Retinal pigment epithelial cell (primary cell): ENCODE results near the gene SEL1L2.

Experiments
- DNase-seq: peaks from one replicate; pipeline ENCODE4 v3.0.0-alpha.2; 2010; ENCODE audit warnings: low read depth
- H3K4me3 ChIP-seq: 2 replicates; pipeline ENCODE4 v1.5.1; 2011; ENCODE audit warnings: mild to moderate bottlenecking, low read length, control low read depth, moderate library complexity
- CTCF ChIP-seq: conservative IDR thresholded peaks from 2 replicates; pipeline ENCODE4 v1.5.1; 2011; ENCODE audit warnings: low read depth, low read length, control low read depth, inconsistent platforms

Gene SEL1L2

DNA sequence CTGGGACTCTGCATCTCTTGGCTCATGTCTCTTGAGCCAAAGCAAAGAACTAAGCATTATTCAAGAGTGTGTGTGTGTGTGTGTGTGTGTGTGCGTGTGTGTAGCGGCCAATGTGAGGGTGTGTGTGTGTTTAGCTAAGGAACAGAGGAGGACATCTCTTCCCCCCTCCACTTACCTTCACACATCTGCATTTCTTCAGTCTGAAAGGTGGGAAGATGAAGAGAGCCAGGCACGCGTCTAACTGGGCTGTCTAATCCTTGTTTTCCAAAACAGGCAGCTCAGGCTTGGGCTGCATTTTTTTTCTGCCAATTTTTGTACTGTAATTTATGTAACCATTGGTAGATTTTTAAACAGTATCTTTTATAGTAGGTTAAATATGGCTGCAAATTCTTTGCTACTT, 146.1 kb downstream of the SEL1L2 start:
- H3K4me3 ChIP-seq: no peak overlapping the region
- TF ChIP-seq CTCF: no peak
- no peak for DNase-seq

DNA sequence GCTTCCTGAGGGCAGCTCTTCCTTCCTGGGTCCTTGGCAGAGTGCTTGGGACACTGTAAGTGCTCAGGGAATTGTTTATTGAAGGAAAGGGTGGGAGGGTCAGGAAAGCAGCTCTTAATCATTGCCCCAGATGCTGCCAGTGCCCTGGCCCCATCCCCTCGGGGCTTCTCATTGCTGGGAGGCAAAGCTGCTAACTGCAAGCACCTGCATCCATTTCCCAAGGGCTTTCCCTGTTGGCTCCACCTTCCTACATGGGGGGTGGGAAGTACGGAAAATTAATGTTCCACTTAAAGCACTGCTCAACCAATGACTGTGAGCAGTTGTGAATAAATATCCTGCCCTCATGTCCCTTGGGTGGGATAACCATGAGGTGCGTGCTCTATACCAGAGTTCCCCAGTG, 149.2 kb downstream of the SEL1L2 start:
- DNase-seq: no peak
- TF ChIP-seq CTCF: no peak

DNA sequence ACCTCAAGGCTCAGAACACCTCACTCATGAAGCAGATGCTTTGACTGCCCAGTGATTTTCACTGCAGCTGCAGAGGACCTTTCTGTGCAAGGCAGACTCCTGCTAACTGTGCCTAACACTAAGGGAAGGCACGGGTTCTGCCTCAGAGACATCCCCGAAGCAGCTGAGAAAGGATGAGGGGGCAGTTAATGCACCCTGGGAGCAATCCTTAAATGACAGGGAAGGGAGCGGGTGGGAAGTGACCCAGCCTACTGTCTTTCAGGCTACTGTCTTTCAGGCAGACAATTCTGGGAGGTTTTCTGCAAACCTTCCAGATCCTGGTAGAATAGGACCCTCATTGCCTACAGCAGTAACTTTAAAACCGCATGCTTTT, 150.3 kb downstream of the SEL1L2 start:
- no peak for DNase-seq
- no peak overlapping the region for H3K4me3 ChIP-seq
- no peak for TF ChIP-seq CTCF

More for the DNA sequence above, 149.2 kb downstream of the SEL1L2 start:
- no peak overlapping the region for H3K4me3 ChIP-seq

- DNase-seq: no peak
- no peak overlapping the region for H3K4me3 ChIP-seq
- no peak for TF ChIP-seq CTCF
Observed at GRCh38 chr20:13839421-13840092, 150.9 kb downstream of the SEL1L2 start.

- no peak overlapping the region for H3K4me3 ChIP-seq
- DNase-seq: no peak
- TF ChIP-seq CTCF: no peak
Observed at GRCh38 chr20:13838664-13839063, 151.8 kb downstream of the SEL1L2 start.

DNA sequence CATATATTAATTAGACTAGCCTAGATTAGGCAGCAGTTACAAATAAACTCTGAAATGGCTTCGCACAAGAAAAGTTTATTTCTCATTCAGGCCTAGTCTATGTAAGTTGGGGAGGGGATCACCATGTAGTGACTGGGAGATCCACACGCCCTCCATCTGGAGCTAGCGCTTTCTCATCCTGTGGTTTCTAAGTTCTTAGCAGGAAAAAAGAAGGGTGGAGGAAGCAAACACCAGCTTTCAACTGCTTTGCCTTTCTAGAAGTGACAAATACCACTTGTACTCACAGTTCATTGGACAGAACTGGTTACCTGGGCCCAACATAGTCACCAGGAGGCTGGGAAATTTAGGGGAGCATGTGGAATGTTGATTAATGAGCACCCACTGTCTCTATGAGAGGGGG, 158.9 kb downstream of the SEL1L2 start:
- no peak for TF ChIP-seq CTCF
- DNase-seq: no peak
- no peak overlapping the region for H3K4me3 ChIP-seq

DNA sequence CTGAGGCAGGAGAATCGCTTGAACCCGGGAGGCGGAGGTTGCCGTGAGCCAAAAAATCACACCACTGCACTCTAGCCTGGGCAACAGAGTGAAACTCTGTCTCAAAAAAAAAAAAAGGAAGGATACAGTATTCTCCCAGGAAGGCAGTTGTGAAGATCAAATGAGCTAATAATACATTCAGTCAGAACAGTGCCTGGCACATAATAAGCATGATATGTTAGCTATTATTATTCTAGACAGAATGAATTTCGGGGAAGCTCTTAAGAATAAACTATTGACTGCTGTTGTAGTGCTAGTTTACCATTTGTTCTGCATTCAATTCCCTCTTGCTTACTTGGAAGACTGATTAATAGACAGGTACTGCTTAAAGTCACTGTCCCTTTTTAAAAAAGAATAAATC, 164.9 kb downstream of the SEL1L2 start:
- no peak for TF ChIP-seq CTCF
- DNase-seq: no peak
- H3K4me3 ChIP-seq: no peak overlapping the region
